BJ (cell line): Measurements from ENCODE around the gene MEIKIN. TPM values are rescaled to one million over a fixed set of nuclear protein-coding genes. Genes with fewer than 3 reads are reported as not detected.

Source experiments
- CTCF ChIA-PET: fragments of 350-600 bp; formaldehyde crosslinking; extraction: SDS; loops from one replicate; lab custom pipeline; 2021; ENCODE audit warnings: antibody characterized with exemption, inconsistent platforms; lab: Yijun Ruan, JAX
- POLR2A ChIA-PET: fragments of 300-600 bp; sonication (Branson Sonifier 250); formaldehyde crosslinking; extraction: SDS; loops from one replicate; lab custom pipeline; 2021; ENCODE audit warnings: antibody characterized with exemption; lab: Charles Lee
- DNase-seq: peaks from one replicate; pipeline ENCODE4 v3.0.0-alpha.2; 2011; ENCODE audit warnings: low read depth
- H3K27me3 ChIP-seq: 2 replicates; pipeline ENCODE4 v1.6.0; 2011; ENCODE audit warnings: low read length; ENCODE audit not compliant: control insufficient read depth, insufficient read depth
- H3K36me3 ChIP-seq: 2 replicates; pipeline ENCODE4 v1.5.1; 2011; ENCODE audit warnings: low read length; ENCODE audit not compliant: control insufficient read depth, insufficient read depth
- H3K4me3 ChIP-seq: 2 replicates; pipeline ENCODE4 v1.5.1; 2011; ENCODE audit warnings: low read depth, mild to moderate bottlenecking, control low read depth, low read length
- polyA plus RNA-seq: library from polyadenylated mRNA; depleted of rRNA; stranded (reverse); fragments of >200 nt; gene quantifications from 2 replicates; pipeline ENCODE4 v1.2.3, GENCODE V29; 2011
- TF ChIP-seq, protein P1 (sequence below): IDR thresholded peaks from 2 replicates; pipeline ENCODE4 v1.5.1; 2011; ENCODE audit warnings: low read depth, mild to moderate bottlenecking, control low read depth, inconsistent platforms, low read length, moderate library complexity; ENCODE audit not compliant: insufficient read depth

The MEIKIN gene
- polyA plus RNA-seq, 1 experiment = not detected

DNA sequence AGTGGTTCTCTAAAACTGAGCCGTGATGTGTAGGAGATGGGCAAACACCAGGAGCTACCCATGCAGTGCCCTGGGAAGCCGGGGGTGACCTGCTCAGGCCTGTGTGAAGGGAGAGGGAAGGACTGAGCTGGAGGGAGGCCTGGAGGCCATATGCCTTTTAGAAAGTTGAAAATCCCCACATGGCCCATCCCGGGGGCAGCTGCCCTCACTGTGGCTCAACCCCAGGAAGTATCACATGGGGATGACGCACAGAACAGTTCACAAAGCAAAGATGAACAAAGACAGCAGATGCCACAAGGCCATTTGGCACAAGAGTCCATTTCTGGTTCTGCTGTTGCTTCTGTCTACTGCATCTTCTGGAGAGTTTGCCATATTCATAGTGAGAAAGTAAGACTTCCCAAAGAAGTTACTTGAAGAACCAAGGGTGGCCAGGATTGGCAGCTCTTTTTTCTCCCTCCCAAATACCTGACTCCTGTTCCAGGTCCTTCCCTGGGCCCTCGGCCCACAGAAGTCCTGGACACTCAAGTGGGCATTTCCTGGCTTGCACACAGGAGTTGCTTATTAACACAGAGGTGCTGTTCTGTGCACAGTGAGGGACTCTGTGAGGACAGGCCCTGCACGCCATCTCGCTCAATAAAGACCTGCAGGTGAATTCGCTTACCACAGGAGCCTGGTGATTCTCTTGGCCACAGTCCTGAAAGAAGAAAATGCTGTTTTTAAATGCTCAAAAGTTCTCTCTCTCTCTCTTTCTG lies 40.9 kb upstream of the MEIKIN start:
- H3K36me3 ChIP-seq = no peaks in the 10 kb centered on the region
- ChIA-PET CTCF (interaction anchor here (0.5 to 0.9 kb wide), 2 partner anchors 13 to 1468 kb away, joined by 3 to 4 read pairs; no protein-coding TSS in a partner anchor), POLR2A (no interaction called here)
- TF ChIP-seq, protein P1, sequence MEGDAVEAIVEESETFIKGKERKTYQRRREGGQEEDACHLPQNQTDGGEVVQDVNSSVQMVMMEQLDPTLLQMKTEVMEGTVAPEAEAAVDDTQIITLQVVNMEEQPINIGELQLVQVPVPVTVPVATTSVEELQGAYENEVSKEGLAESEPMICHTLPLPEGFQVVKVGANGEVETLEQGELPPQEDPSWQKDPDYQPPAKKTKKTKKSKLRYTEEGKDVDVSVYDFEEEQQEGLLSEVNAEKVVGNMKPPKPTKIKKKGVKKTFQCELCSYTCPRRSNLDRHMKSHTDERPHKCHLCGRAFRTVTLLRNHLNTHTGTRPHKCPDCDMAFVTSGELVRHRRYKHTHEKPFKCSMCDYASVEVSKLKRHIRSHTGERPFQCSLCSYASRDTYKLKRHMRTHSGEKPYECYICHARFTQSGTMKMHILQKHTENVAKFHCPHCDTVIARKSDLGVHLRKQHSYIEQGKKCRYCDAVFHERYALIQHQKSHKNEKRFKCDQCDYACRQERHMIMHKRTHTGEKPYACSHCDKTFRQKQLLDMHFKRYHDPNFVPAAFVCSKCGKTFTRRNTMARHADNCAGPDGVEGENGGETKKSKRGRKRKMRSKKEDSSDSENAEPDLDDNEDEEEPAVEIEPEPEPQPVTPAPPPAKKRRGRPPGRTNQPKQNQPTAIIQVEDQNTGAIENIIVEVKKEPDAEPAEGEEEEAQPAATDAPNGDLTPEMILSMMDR = no peak
- H3K27me3 ChIP-seq = no peaks in the 10 kb centered on the region; the same call in 1 of the 2 replicates
- no peak for DNase-seq
- no peak overlapping the region for H3K4me3 ChIP-seq

DNA sequence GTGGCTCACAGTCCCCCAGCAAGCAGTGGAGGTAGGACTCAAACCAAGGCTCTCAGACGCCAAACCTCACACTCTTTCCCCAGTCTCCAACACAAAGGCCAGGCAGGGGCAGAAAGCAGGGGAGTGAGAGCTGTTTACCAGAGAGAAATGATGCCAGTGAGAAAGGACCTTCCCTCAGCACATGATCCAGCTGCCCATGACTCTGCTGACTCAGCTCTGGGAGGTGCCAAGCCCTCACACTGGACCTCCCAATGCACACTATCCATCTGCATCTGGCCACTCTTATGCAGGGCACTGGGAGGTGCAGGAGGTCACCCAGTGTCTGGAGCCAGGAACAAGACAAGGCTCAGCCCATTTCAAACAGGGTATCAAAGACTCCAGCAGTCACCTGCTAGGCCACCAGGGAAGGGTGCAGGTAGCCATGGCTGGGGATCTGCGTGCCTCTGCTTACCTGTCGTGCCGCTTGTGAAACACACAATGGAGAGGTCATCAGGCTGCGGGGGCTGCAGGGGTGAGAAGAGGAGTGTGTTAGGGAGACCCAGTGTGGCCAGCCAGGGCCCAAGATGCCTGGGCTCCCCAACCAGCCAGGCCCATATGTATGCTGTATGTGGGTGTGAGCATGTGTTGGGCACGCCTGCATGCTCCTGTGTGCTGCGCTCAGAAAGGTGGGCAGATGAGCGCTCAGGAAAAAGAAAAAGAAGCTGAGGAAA lies 39.6 kb upstream of the MEIKIN start:
- Histone ChIP-seq H3K36me3 (no peaks in the 10 kb centered on the region), H3K27me3 (no peaks in the 10 kb centered on the region; the same call in none of the 2 replicates), H3K4me3 (no peak overlapping the region)
- POLR2A ChIA-PET = no interaction called here
- CTCF ChIA-PET = no interaction called here
- DNase-seq = no peak
- TF ChIP-seq, protein P1 = no peak

DNA sequence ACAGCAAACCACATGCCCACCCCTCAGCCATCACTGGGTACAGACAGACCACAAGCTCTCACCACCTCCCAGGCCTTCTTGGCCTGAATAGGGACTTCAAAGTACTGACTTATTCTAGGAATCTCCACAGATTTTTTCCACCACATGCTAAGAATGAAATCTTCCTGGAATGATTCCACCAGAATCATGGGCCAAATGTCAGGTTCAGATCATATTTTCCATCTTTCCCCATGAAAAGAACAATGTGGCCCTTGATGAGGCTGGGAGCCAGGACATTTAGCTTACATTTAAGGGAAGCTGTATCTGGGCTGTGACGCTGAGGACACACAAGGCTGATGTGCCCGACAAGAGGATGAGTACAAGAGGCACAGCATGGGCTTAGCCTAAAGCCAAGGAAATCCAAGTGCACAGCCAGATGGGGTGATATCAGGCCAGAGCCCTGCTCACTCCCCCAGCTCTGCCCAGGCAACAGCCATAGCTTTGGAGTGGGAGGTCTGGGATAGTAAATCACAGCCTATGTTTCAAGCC lies 37.8 kb upstream of the MEIKIN start:
- POLR2A ChIA-PET = no interaction called here
- Histone ChIP-seq H3K27me3 (no peaks in the 10 kb centered on the region; the same call in 1 of the 2 replicates), H3K36me3 (no peaks in the 10 kb centered on the region), H3K4me3 (no peak overlapping the region)
- DNase-seq = no peak
- CTCF ChIA-PET = interaction anchor here (1.5 to 1.9 kb wide), 2 partner anchors 11 to 25 kb away, joined by 6 read pairs; no protein-coding TSS in a partner anchor
- TF ChIP-seq, protein P1 = no peak

DNA sequence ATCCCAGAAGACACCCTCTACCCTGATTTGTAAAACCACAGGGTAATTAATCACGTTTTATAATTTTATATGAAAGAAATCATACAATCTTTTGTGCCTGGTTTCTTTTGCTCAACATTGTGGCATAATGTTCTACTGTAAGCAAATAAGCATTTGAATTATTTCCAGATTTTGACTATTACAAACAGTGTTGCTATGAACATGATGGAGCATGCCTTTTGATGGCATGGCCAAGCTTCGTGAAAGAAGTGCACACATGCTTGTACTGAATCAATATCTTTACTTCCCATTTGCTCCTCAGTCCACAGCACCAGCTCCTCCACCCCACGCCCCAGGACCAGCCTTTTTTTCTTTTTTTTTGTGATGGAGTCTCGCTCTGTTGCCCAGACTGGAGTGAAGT lies 36.1 kb upstream of the MEIKIN start:
- ChIA-PET POLR2A (no interaction called here), CTCF (interaction anchor here (1.3 kb wide), 1 partner anchor 26 kb away, joined by 3 read pairs; no protein-coding TSS in a partner anchor)
- H3K4me3 ChIP-seq = no peak overlapping the region
- DNase-seq = no peak
- TF ChIP-seq, protein P1 = no peak
- H3K27me3 ChIP-seq = no peaks in the 10 kb centered on the region; the same call in 1 of the 2 replicates
- H3K36me3 ChIP-seq = no peaks in the 10 kb centered on the region

DNA sequence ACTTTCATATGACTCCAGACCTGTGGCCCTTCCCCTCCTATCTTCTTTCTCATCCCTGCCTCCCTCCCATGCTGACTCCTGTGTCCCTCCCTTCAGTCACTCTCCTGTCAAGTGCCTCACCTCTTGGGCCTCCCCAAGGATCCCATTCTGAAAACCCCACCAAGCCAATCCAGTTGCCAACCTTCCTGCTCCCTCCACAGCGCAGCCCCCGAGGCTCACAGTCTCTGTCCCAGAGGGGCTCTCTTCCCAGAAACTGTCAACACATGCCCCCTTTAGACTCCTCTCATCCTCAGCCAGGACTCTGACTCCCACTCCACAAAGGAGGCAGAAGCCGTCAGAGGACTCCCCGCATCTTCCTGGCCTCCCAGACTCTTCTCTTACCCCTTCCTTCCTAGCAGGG lies 35.2 kb upstream of the MEIKIN start:
- Histone ChIP-seq H3K4me3 (no peak overlapping the region), H3K36me3 (no peaks in the 10 kb centered on the region), H3K27me3 (no peaks in the 10 kb centered on the region; the same call in 1 of the 2 replicates)
- no peak for DNase-seq
- ChIA-PET POLR2A (no interaction called here), CTCF (interaction anchor here (1.3 kb wide), 1 partner anchor 27 kb away, joined by 3 read pairs; no protein-coding TSS in a partner anchor)
- TF ChIP-seq, protein P1 = no peak
